ENCODE measurements around the gene CDK14. TPM values are rescaled to one million over a fixed set of nuclear protein-coding genes. Genes with fewer than 3 reads are reported as not detected.

The CDK14 gene
- total and polyA plus RNA-seq, 4 donors, result 4.2 to 12.4 (median 7.4) TPM

DNA sequence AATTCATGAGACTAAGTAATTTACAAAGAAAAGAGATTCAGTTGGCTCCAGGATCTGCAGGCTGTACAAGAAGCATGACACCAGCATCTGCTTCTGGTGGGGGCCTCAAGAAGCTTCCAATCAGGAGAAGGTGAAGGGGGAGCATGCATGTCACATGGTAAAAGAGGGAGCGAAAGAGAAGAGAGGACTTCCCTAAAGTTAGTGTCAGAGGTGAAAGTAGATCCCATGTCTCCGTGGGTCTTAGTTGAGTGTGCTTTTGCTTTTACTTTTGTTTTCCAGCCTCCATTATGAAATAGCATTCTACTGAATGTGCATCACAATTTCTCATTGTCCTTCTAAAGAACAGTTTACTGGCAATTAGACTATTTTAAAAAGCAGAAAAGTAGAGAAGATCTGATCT is 454.6 kb downstream of the CDK14 start:
- Histone ChIP-seq H3K4me1 (ENCODE audit: control insufficient read depth in 4 of 4, insufficient read depth in 4 of 4, low read length in 3 of 4) (peaks cover 0 to 3% (median 0%) of the 10 kb centered on the region in 4 donors), H3K27me3 (ENCODE audit: control insufficient read depth in 4 of 4, insufficient read depth in 4 of 4, low read length in 3 of 4) (no peaks in the 10 kb centered on the region), H3K36me3 (ENCODE audit: control insufficient read depth in 4 of 4, insufficient read depth in 3 of 4, low read depth in 1 of 4, low read length in 3 of 4) (no peaks in the 10 kb centered on the region), H3K9ac (ENCODE audit: low read depth in 1 of 2, low read length in 2 of 2) (no peak overlapping the region), H3K4me3 (ENCODE audit: low read depth in 1 of 3, low read length in 3 of 3) (peak overlapping the region in 1 of 3 donors; percentile 14), H3K27ac (ENCODE audit: low read depth in 1 of 2, low read length in 2 of 2) (no peak overlapping the region), H3K9me3 (ENCODE audit: control insufficient read depth in 4 of 4, low read length in 3 of 4) (no peaks in the 10 kb centered on the region)
- no peak for DNase-seq (ENCODE audit: low spot score)
- 40% methylated on average over 2 of the region's 2 CpGs for WGBS
- TF ChIP-seq SP1 (IDR thresholded peaks at IDR 0.05), result no peak
- no peak for TF ChIP-seq ATF3 (IDR thresholded peaks at IDR 0.05)
- TF ChIP-seq, protein P1, sequence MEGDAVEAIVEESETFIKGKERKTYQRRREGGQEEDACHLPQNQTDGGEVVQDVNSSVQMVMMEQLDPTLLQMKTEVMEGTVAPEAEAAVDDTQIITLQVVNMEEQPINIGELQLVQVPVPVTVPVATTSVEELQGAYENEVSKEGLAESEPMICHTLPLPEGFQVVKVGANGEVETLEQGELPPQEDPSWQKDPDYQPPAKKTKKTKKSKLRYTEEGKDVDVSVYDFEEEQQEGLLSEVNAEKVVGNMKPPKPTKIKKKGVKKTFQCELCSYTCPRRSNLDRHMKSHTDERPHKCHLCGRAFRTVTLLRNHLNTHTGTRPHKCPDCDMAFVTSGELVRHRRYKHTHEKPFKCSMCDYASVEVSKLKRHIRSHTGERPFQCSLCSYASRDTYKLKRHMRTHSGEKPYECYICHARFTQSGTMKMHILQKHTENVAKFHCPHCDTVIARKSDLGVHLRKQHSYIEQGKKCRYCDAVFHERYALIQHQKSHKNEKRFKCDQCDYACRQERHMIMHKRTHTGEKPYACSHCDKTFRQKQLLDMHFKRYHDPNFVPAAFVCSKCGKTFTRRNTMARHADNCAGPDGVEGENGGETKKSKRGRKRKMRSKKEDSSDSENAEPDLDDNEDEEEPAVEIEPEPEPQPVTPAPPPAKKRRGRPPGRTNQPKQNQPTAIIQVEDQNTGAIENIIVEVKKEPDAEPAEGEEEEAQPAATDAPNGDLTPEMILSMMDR (IDR thresholded peaks at IDR 0.05; ENCODE audit: low read depth, low read length, missing input control), result no peak

GRCh38 chr7:91051966-91052365 is 455.8 kb downstream of the CDK14 start:
- no peak overlapping the region for H3K9ac ChIP-seq (ENCODE audit: low read depth in 1 of 2, low read length in 2 of 2)
- H3K27ac ChIP-seq (ENCODE audit: low read depth in 1 of 2, low read length in 2 of 2), result no peak overlapping the region
- TF ChIP-seq SP1 (IDR thresholded peaks at IDR 0.05), result no peak
- no peak for TF ChIP-seq GABPA (IDR thresholded peaks at IDR 0.05 in 1 of 2, conservative IDR thresholded peaks at IDR 0.05 in 1 of 2)
- no peak for TF ChIP-seq ZBTB33 (IDR thresholded peaks at IDR 0.05)
- TF ChIP-seq RXRA (IDR thresholded peaks at IDR 0.05), result no peak
- TF ChIP-seq EGR1 (IDR thresholded peaks at IDR 0.05; ENCODE audit: low read depth in 2 of 2), result no peak
- no peak for TF ChIP-seq TAF1 (conservative IDR thresholded peaks at IDR 0.05)
- no peak for TF ChIP-seq YY1 (IDR thresholded peaks at IDR 0.05)
- no peak for TF ChIP-seq JUND (IDR thresholded peaks at IDR 0.05)
- TF ChIP-seq NR2F2 (IDR thresholded peaks at IDR 0.05), result no peak
- TF ChIP-seq FOXA2 (IDR thresholded peaks at IDR 0.05), result no peak
- no peak for TF ChIP-seq RAD21 (IDR thresholded peaks at IDR 0.05)
- H3K36me3 ChIP-seq (ENCODE audit: control insufficient read depth in 4 of 4, insufficient read depth in 3 of 4, low read depth in 1 of 4, low read length in 3 of 4), result peaks cover 0 to 3% (median 1%) of the 10 kb centered on the region in 4 donors
- peaks cover 0 to 3% (median 0%) of the 10 kb centered on the region in 4 donors for H3K4me1 ChIP-seq (ENCODE audit: control insufficient read depth in 4 of 4, insufficient read depth in 4 of 4, low read length in 3 of 4)
- H3K9me3 ChIP-seq (ENCODE audit: control insufficient read depth in 4 of 4, low read length in 3 of 4), result no peaks in the 10 kb centered on the region
- H3K4me3 ChIP-seq (ENCODE audit: low read depth in 1 of 3, low read length in 3 of 3), result no peak overlapping the region
- WGBS, result 96% methylated on average over 3 of the region's 3 CpGs
- DNase-seq (ENCODE audit: low spot score), result no peak
- no peaks in the 10 kb centered on the region for H3K27me3 ChIP-seq (ENCODE audit: control insufficient read depth in 4 of 4, insufficient read depth in 4 of 4, low read length in 3 of 4)

GRCh38 chr7:91054374-91054773 is 458.3 kb downstream of the CDK14 start:
- no peak for DNase-seq (ENCODE audit: low spot score)
- H3K27me3 ChIP-seq (ENCODE audit: control insufficient read depth in 4 of 4, insufficient read depth in 4 of 4, low read length in 3 of 4), result no peaks in the 10 kb centered on the region
- H3K27ac ChIP-seq (ENCODE audit: low read depth in 1 of 2, low read length in 2 of 2), result no peak overlapping the region
- no peak overlapping the region for H3K9ac ChIP-seq (ENCODE audit: low read depth in 1 of 2, low read length in 2 of 2)
- H3K9me3 ChIP-seq (ENCODE audit: control insufficient read depth in 4 of 4, low read length in 3 of 4), result no peaks in the 10 kb centered on the region
- 86% methylated on average over 2 of the region's 2 CpGs for WGBS
- H3K36me3 ChIP-seq (ENCODE audit: control insufficient read depth in 4 of 4, insufficient read depth in 3 of 4, low read depth in 1 of 4, low read length in 3 of 4), result peaks cover 0 to 3% (median 1%) of the 10 kb centered on the region in 4 donors
- no peak overlapping the region for H3K4me3 ChIP-seq (ENCODE audit: low read depth in 1 of 3, low read length in 3 of 3)
- H3K4me1 ChIP-seq (ENCODE audit: control insufficient read depth in 4 of 4, insufficient read depth in 4 of 4, low read length in 3 of 4), result peaks cover 0 to 3% (median 0%) of the 10 kb centered on the region in 4 donors
- no peak for TF ChIP-seq RXRA (IDR thresholded peaks at IDR 0.05)
- TF ChIP-seq RAD21 (IDR thresholded peaks at IDR 0.05), result no peak
- TF ChIP-seq HNF4A (conservative IDR thresholded peaks at IDR 0.05), result no peak
- TF ChIP-seq ZBTB33 (IDR thresholded peaks at IDR 0.05), result no peak
- no peak for TF ChIP-seq MAX (IDR thresholded peaks at IDR 0.05)
- TF ChIP-seq YY1 (IDR thresholded peaks at IDR 0.05), result no peak
- TF ChIP-seq FOXA1 (IDR thresholded peaks at IDR 0.05), result no peak
- no peak for TF ChIP-seq REST (IDR thresholded peaks at IDR 0.05)
- TF ChIP-seq EGR1 (IDR thresholded peaks at IDR 0.05; ENCODE audit: low read depth in 2 of 2), result no peak
